HG03521 (cell line): Measurements from ENCODE around the gene GSK3B.

Source experiments
- ATAC-seq: cut with Tn5 transposase; IDR thresholded peaks from one replicate; pipeline ENCODE4 v1.9.1; 2021; ENCODE audit warnings: mild to moderate bottlenecking, moderate library complexity; ENCODE audit not compliant: unreplicated experiment

Gene GSK3B

GRCh38 chr3:119790369-119790768, 303.9 kb downstream of the GSK3B start:
- ATAC-seq: no peak

- no peak for ATAC-seq
These were observed 307.8 kb downstream of the GSK3B start for GRCh38 chr3:119786409-119786808.

- no peak for ATAC-seq
These were observed 310.4 kb downstream of the GSK3B start for GRCh38 chr3:119783883-119784282.

GRCh38 chr3:119783255-119783654, 311.0 kb downstream of the GSK3B start:
- ATAC-seq: no peak

- ATAC-seq: no peak
These were observed 311.8 kb downstream of the GSK3B start for GRCh38 chr3:119782460-119782859.

GRCh38 chr3:119781330-119782198, 312.7 kb downstream of the GSK3B start, which contains the start of gene NR1I2:
NR1I2 (plus strand) TSS chr3:119782101.
- ATAC-seq: no peak

GRCh38 chr3:119779731-119780383, 314.4 kb downstream of the GSK3B start:
- peak; percentile 64 for ATAC-seq

- no peak for ATAC-seq
These were observed 315.4 kb downstream of the GSK3B start for GRCh38 chr3:119778811-119779210.

- no peak for ATAC-seq
These were observed 316.1 kb downstream of the GSK3B start for GRCh38 chr3:119778176-119778575.

- ATAC-seq: no peak
These were observed 317.9 kb downstream of the GSK3B start for GRCh38 chr3:119776304-119776703.

GRCh38 chr3:119774444-119774843, 319.8 kb downstream of the GSK3B start:
- peak; percentile 73 for ATAC-seq
